HEK293 (cell line): ENCODE data around the gene MTG1.

Experiments
- CTCF ChIA-PET: fragments of 350-600 bp; formaldehyde crosslinking; extraction: SDS; loops from one replicate; lab custom pipeline; 2021; ENCODE audit warnings: antibody characterized with exemption; lab: Yijun Ruan, JAX
- POLR2A ChIA-PET: fragments of 300-600 bp; formaldehyde crosslinking; extraction: SDS; loops from one replicate; lab custom pipeline; 2020; ENCODE audit warnings: antibody characterized with exemption, inconsistent platforms; lab: Yijun Ruan, JAX
- H3K27ac ChIP-seq: fragments of 200-500 bp; sonication (Bioruptor generic); 2 replicates; pipeline ENCODE4 v1.5.1; 2014; ENCODE audit warnings: low read depth, low read length, control low read depth, inconsistent platforms; ENCODE audit errors: extremely low read depth
- H3K36me3 ChIP-seq, 2 experiments: fragments of 200-500 bp in 1 of 2; sonication (Bioruptor generic) in 1 of 2; 1 replicate in 1 of 2; 2 replicates in 1 of 2; pipeline ENCODE4 v1.5.1; 2014 to 2017; ENCODE audit warnings: inconsistent platforms in 2 of 2, low read length in 2 of 2; ENCODE audit not compliant: control insufficient read depth in 2 of 2, insufficient read depth in 1 of 2
- H3K4me1 ChIP-seq: fragments of 200-500 bp; sonication (Bioruptor generic); 2 replicates; pipeline ENCODE4 v1.5.1; 2014; ENCODE audit warnings: mild to moderate bottlenecking, low read length, inconsistent platforms; ENCODE audit not compliant: control insufficient read depth, insufficient read depth
- H3K4me3 ChIP-seq: 2 replicates; pipeline ENCODE4 v1.5.1; 2011; ENCODE audit warnings: low read depth, mild to moderate bottlenecking, control low read depth, low read length, moderate library complexity
- H3K9me3 ChIP-seq: fragments of 200-500 bp; sonication (Bioruptor generic); 2 replicates; pipeline ENCODE4 v1.5.1; 2014; ENCODE audit warnings: low read depth, low read length, inconsistent platforms; ENCODE audit not compliant: control insufficient read depth, insufficient read depth
- EGR2 ChIP-seq: fragments of 450-650 bp; formaldehyde crosslinking; IDR thresholded peaks from 2 replicates; pipeline ENCODE4 v1.5.1; 2016; ENCODE audit warnings: low read depth, missing biosample characterization, missing genetic modification characterization
- IKZF3 ChIP-seq: fragments of 450-650 bp; IDR thresholded peaks from 2 replicates; pipeline ENCODE4 v1.5.0; 2018; ENCODE audit warnings: missing biosample characterization, mild to moderate bottlenecking, missing genetic modification characterization, moderate library complexity
- KLF8 ChIP-seq: fragments of 450-650 bp; formaldehyde crosslinking; IDR thresholded peaks from 2 replicates; pipeline ENCODE4 v1.5.1; 2016; ENCODE audit warnings: missing biosample characterization, missing genetic modification characterization
- ZBTB21 ChIP-seq: fragments of 450-650 bp; formaldehyde crosslinking; IDR thresholded peaks from 2 replicates; pipeline ENCODE4 v1.5.1; 2017; ENCODE audit warnings: missing biosample characterization, missing genetic modification characterization
- ZBTB48 ChIP-seq: fragments of 450-650 bp; formaldehyde crosslinking; IDR thresholded peaks from 2 replicates; pipeline ENCODE4 v1.5.1; 2016; ENCODE audit warnings: missing biosample characterization, missing genetic modification characterization
- ZFHX2 ChIP-seq: fragments of 450-650 bp; formaldehyde crosslinking; conservative IDR thresholded peaks from 2 replicates; pipeline ENCODE4 v1.5.1; 2016; ENCODE audit warnings: missing biosample characterization, missing genetic modification characterization
- ZFP69B ChIP-seq: fragments of 450-650 bp; formaldehyde crosslinking; IDR thresholded peaks from 2 replicates; pipeline ENCODE4 v1.5.1; 2016; ENCODE audit warnings: missing biosample characterization, missing genetic modification characterization
- ZNF114 ChIP-seq: fragments of 450-650 bp; formaldehyde crosslinking; IDR thresholded peaks from 2 replicates; pipeline ENCODE4 v1.5.0; 2017; ENCODE audit warnings: missing biosample characterization, missing genetic modification characterization
- ZNF140 ChIP-seq: fragments of 450-650 bp; formaldehyde crosslinking; IDR thresholded peaks from 2 replicates; pipeline ENCODE4 v1.5.1; 2016; ENCODE audit warnings: missing biosample characterization, missing genetic modification characterization
- ZNF157 ChIP-seq: fragments of 450-650 bp; formaldehyde crosslinking; IDR thresholded peaks from 2 replicates; pipeline ENCODE4 v1.5.1; 2016; ENCODE audit warnings: missing biosample characterization, missing genetic modification characterization
- ZNF202 ChIP-seq: fragments of 450-650 bp; formaldehyde crosslinking; IDR thresholded peaks from 2 replicates; pipeline ENCODE4 v1.5.1; 2016; ENCODE audit warnings: missing biosample characterization, missing genetic modification characterization, borderline replicate concordance
- ZNF214 ChIP-seq: fragments of 450-650 bp; formaldehyde crosslinking; IDR thresholded peaks from 2 replicates; pipeline ENCODE4 v1.5.1; 2017; ENCODE audit warnings: missing biosample characterization, mild to moderate bottlenecking, missing genetic modification characterization, borderline replicate concordance
- ZNF394 ChIP-seq: fragments of 450-650 bp; formaldehyde crosslinking; IDR thresholded peaks from 2 replicates; pipeline ENCODE4 v1.5.1; 2016; ENCODE audit warnings: missing biosample characterization, missing genetic modification characterization, mild to moderate bottlenecking, moderate library complexity, borderline replicate concordance
- ZNF416 ChIP-seq: fragments of 450-650 bp; formaldehyde crosslinking; IDR thresholded peaks from 2 replicates; pipeline ENCODE4 v1.5.1; 2016; ENCODE audit warnings: missing biosample characterization, missing genetic modification characterization
- ZNF514 ChIP-seq: fragments of 450-650 bp; formaldehyde crosslinking; IDR thresholded peaks from 2 replicates; pipeline ENCODE4 v1.5.1; 2016; ENCODE audit warnings: missing biosample characterization, missing genetic modification characterization
- ZNF555 ChIP-seq: fragments of 450-650 bp; formaldehyde crosslinking; conservative IDR thresholded peaks from 2 replicates; pipeline ENCODE4 v1.5.1; 2017; ENCODE audit warnings: missing biosample characterization, mild to moderate bottlenecking, missing genetic modification characterization, inconsistent platforms
- ZNF585B ChIP-seq: fragments of 450-650 bp; formaldehyde crosslinking; IDR thresholded peaks from 2 replicates; pipeline ENCODE4 v1.5.1; 2016; ENCODE audit warnings: missing biosample characterization, missing genetic modification characterization
- ZNF658 ChIP-seq: fragments of 450-650 bp; formaldehyde crosslinking; IDR thresholded peaks from 2 replicates; pipeline ENCODE4; 2016; ENCODE audit warnings: missing biosample characterization, missing genetic modification characterization
- ZNF664 ChIP-seq: fragments of 450-650 bp; formaldehyde crosslinking; IDR thresholded peaks from 2 replicates; pipeline ENCODE4 v1.5.1; 2016; ENCODE audit warnings: missing biosample characterization, missing genetic modification characterization
- TF ChIP-seq, protein P1 (sequence below): fragments of 450-650 bp; formaldehyde crosslinking; IDR thresholded peaks from 2 replicates; pipeline ENCODE4 v1.5.1; 2016; ENCODE audit warnings: missing biosample characterization, missing genetic modification characterization, low read depth
- TF ChIP-seq, protein P2 (sequence below): fragments of 450-650 bp; formaldehyde crosslinking; IDR thresholded peaks from 2 replicates; pipeline ENCODE4 v1.5.1; 2016; ENCODE audit warnings: missing biosample characterization, missing genetic modification characterization
- TF ChIP-seq, protein P3 (sequence below): IDR thresholded peaks from 2 replicates; pipeline ENCODE4 v1.6.1; 2011; ENCODE audit warnings: mild to moderate bottlenecking, low read depth, low read length, borderline replicate concordance
- TF ChIP-seq, protein P4 (sequence below): fragments of 450-650 bp; formaldehyde crosslinking; IDR thresholded peaks from 2 replicates; pipeline ENCODE4 v1.5.1; 2016; ENCODE audit warnings: missing biosample characterization, missing genetic modification characterization
- TF ChIP-seq, protein P5 (sequence below): fragments of 450-650 bp; formaldehyde crosslinking; IDR thresholded peaks from 2 replicates; pipeline ENCODE4 v1.5.1; 2016; ENCODE audit warnings: missing biosample characterization, missing genetic modification characterization

Gene MTG1

DNA sequence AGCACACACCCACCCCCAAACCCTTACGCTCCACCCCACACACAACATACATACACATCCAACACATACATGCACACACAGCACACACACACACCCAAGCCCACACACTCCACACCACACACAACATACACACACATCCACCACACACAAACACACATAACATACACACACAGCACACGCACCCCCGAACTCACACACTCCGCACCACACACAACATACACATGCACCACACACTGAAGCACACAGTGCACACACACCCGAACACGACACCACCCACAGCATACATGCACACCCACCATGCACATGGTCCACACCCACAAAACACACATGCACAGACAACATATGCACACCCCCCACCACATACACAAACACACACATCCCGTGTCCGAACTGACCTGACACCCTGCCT is 44.8 kb upstream of the MTG1 start (continued):
- 0 out of 2 replicates have a peak, but pooled peaks have one; percentile 34 for TF ChIP-seq ZNF157
- no peak for TF ChIP-seq ZNF514 (tag by site-specific recombination)
- TF ChIP-seq, protein P1, sequence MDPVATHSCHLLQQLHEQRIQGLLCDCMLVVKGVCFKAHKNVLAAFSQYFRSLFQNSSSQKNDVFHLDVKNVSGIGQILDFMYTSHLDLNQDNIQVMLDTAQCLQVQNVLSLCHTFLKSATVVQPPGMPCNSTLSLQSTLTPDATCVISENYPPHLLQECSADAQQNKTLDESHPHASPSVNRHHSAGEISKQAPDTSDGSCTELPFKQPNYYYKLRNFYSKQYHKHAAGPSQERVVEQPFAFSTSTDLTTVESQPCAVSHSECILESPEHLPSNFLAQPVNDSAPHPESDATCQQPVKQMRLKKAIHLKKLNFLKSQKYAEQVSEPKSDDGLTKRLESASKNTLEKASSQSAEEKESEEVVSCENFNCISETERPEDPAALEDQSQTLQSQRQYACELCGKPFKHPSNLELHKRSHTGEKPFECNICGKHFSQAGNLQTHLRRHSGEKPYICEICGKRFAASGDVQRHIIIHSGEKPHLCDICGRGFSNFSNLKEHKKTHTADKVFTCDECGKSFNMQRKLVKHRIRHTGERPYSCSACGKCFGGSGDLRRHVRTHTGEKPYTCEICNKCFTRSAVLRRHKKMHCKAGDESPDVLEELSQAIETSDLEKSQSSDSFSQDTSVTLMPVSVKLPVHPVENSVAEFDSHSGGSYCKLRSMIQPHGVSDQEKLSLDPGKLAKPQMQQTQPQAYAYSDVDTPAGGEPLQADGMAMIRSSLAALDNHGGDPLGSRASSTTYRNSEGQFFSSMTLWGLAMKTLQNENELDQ (tag by site-specific recombination) = no peak
- TF ChIP-seq, protein P2, sequence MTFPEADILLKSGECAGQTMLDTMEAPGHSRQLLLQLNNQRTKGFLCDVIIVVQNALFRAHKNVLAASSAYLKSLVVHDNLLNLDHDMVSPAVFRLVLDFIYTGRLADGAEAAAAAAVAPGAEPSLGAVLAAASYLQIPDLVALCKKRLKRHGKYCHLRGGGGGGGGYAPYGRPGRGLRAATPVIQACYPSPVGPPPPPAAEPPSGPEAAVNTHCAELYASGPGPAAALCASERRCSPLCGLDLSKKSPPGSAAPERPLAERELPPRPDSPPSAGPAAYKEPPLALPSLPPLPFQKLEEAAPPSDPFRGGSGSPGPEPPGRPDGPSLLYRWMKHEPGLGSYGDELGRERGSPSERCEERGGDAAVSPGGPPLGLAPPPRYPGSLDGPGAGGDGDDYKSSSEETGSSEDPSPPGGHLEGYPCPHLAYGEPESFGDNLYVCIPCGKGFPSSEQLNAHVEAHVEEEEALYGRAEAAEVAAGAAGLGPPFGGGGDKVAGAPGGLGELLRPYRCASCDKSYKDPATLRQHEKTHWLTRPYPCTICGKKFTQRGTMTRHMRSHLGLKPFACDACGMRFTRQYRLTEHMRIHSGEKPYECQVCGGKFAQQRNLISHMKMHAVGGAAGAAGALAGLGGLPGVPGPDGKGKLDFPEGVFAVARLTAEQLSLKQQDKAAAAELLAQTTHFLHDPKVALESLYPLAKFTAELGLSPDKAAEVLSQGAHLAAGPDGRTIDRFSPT = no peak
- no peak for TF ChIP-seq ZNF664
- TF ChIP-seq ZNF394 (tag by site-specific recombination) = no peak
- peak; percentile 78 for TF ChIP-seq ZFHX2 (tag by site-specific recombination)
- TF ChIP-seq KLF8 (tag by site-specific recombination) = no peak
- no peak for TF ChIP-seq IKZF3 (tag by site-specific recombination)
- no peak for TF ChIP-seq ZNF114
- no peak for TF ChIP-seq ZBTB21 (tag by site-specific recombination)
- TF ChIP-seq, protein P3, sequence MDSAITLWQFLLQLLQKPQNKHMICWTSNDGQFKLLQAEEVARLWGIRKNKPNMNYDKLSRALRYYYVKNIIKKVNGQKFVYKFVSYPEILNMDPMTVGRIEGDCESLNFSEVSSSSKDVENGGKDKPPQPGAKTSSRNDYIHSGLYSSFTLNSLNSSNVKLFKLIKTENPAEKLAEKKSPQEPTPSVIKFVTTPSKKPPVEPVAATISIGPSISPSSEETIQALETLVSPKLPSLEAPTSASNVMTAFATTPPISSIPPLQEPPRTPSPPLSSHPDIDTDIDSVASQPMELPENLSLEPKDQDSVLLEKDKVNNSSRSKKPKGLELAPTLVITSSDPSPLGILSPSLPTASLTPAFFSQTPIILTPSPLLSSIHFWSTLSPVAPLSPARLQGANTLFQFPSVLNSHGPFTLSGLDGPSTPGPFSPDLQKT = no peak
- TF ChIP-seq ZFP69B = no peak
- no peak for TF ChIP-seq ZNF214
- TF ChIP-seq ZNF555 (tag by site-specific recombination) = no peak
- TF ChIP-seq ZBTB48 = peak; percentile 46; the same call in 1 of the 2 replicates
- no peak for TF ChIP-seq ZNF658
- no peak for TF ChIP-seq ZNF140 (tag by site-specific recombination)
- TF ChIP-seq, all 188 proteins: peak for 8

DNA sequence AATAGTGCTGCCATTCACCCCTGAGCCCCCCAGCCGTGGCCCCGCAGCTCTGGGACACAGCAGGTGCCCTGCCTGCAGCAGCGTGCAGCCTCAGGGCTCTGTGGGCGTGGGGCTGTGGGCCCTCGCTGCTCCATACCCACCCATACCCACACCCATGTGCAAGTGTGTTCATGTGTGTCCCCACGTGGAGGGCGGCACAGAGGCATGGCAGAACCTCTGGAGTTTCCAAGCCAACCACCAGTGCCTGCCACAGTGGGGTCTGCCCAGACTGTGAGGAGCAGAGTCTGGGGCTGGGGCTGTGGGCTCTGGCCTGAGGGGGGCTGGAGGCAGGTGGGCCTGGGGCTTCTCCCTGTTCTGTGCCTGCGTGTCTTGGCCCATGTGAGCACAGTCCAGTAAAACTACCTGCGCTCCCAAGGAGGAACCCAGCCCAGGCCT is 44.4 kb upstream of the MTG1 start:
- no peak for TF ChIP-seq ZNF202 (tag by site-specific recombination)
- no peak for TF ChIP-seq ZNF585B
- 0 out of 2 replicates have a peak, but pooled peaks have one; percentile 0 for TF ChIP-seq EGR2
- TF ChIP-seq, protein P4, sequence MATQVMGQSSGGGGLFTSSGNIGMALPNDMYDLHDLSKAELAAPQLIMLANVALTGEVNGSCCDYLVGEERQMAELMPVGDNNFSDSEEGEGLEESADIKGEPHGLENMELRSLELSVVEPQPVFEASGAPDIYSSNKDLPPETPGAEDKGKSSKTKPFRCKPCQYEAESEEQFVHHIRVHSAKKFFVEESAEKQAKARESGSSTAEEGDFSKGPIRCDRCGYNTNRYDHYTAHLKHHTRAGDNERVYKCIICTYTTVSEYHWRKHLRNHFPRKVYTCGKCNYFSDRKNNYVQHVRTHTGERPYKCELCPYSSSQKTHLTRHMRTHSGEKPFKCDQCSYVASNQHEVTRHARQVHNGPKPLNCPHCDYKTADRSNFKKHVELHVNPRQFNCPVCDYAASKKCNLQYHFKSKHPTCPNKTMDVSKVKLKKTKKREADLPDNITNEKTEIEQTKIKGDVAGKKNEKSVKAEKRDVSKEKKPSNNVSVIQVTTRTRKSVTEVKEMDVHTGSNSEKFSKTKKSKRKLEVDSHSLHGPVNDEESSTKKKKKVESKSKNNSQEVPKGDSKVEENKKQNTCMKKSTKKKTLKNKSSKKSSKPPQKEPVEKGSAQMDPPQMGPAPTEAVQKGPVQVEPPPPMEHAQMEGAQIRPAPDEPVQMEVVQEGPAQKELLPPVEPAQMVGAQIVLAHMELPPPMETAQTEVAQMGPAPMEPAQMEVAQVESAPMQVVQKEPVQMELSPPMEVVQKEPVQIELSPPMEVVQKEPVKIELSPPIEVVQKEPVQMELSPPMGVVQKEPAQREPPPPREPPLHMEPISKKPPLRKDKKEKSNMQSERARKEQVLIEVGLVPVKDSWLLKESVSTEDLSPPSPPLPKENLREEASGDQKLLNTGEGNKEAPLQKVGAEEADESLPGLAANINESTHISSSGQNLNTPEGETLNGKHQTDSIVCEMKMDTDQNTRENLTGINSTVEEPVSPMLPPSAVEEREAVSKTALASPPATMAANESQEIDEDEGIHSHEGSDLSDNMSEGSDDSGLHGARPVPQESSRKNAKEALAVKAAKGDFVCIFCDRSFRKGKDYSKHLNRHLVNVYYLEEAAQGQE = no peak
- TF ChIP-seq ZNF114 = no peak
- no peak for TF ChIP-seq ZNF416 (tag by site-specific recombination)
- TF ChIP-seq, protein P5, sequence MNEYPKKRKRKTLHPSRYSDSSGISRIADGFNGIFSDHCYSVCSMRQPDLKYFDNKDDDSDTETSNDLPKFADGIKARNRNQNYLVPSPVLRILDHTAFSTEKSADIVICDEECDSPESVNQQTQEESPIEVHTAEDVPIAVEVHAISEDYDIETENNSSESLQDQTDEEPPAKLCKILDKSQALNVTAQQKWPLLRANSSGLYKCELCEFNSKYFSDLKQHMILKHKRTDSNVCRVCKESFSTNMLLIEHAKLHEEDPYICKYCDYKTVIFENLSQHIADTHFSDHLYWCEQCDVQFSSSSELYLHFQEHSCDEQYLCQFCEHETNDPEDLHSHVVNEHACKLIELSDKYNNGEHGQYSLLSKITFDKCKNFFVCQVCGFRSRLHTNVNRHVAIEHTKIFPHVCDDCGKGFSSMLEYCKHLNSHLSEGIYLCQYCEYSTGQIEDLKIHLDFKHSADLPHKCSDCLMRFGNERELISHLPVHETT (tag by site-specific recombination) = no peak
- TF ChIP-seq ZFHX2 (tag by site-specific recombination) = peak; percentile 32; the same call in 1 of the 2 replicates
- Histone ChIP-seq H3K4me1 (no peaks in the 10 kb centered on the region), H3K9me3 (no peaks in the 10 kb centered on the region), H3K27ac (no peak overlapping the region), H3K36me3 (no peaks in the 10 kb centered on the region), H3K4me3 (no peak overlapping the region)
- CTCF ChIA-PET = no interaction called here
- POLR2A ChIA-PET = no interaction called here
